Suprapubic skin (tissue), 4 donors: Measurements from ENCODE around the gene ZNF653.

ENCODE experiments used
- POLR2A ChIP-seq, 2 donors: fragments of 450-650 bp; IDR thresholded peaks; one replicate each; pipeline ENCODE4 v1.6.1; 2017; ENCODE audit warnings: antibody characterized with exemption in 2 of 2, mild to moderate bottlenecking in 2 of 2, moderate library complexity in 2 of 2
- POLR2AphosphoS5 ChIP-seq, 3 donors: sonication (generic); formaldehyde crosslinking; IDR thresholded peaks; one replicate each; pipeline ENCODE4 v1.6.1; 2017; ENCODE audit warnings: antibody characterized with exemption in 3 of 3
- TF ChIP-seq, protein P1 (sequence below), 2 donors: fragments of 200-600 bp in 1 of 2; fragments of 450-650 bp in 1 of 2; sonication (generic) in 1 of 2; IDR thresholded peaks; one replicate each; pipeline ENCODE4 v1.5.1; 2016 to 2019; ENCODE audit warnings: antibody characterized with exemption in 2 of 2, mild to moderate bottlenecking in 1 of 2, moderate library complexity in 1 of 2

GRCh38 chr19:11457831-11458230 is 47.8 kb downstream of the ZNF653 start:
- TF ChIP-seq, protein P1, sequence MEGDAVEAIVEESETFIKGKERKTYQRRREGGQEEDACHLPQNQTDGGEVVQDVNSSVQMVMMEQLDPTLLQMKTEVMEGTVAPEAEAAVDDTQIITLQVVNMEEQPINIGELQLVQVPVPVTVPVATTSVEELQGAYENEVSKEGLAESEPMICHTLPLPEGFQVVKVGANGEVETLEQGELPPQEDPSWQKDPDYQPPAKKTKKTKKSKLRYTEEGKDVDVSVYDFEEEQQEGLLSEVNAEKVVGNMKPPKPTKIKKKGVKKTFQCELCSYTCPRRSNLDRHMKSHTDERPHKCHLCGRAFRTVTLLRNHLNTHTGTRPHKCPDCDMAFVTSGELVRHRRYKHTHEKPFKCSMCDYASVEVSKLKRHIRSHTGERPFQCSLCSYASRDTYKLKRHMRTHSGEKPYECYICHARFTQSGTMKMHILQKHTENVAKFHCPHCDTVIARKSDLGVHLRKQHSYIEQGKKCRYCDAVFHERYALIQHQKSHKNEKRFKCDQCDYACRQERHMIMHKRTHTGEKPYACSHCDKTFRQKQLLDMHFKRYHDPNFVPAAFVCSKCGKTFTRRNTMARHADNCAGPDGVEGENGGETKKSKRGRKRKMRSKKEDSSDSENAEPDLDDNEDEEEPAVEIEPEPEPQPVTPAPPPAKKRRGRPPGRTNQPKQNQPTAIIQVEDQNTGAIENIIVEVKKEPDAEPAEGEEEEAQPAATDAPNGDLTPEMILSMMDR (IDR thresholded peaks at IDR 0.05): no peak
- TF ChIP-seq POLR2AphosphoS5 (IDR thresholded peaks at IDR 0.05) (no peak), POLR2A (IDR thresholded peaks at IDR 0.05) (no peak)
